Liver (tissue), 9 donors: ENCODE data around the gene TEX29. TPM values are rescaled to one million over a fixed set of nuclear protein-coding genes. Genes with fewer than 3 reads are reported as not detected.
A peak's percentile ranks its signal among the peaks of the same experiment; 100 is the strongest.

Experiments
- DNase-seq: peaks from one replicate; pipeline ENCODE4 v3.0.0-alpha.2; 2017; ENCODE audit warnings: low spot score
- H3K27ac ChIP-seq, 2 donors: one replicate each; pipeline ENCODE4 v1.7.0; 2013; ENCODE audit warnings: inconsistent platforms in 2 of 2, low read length in 2 of 2, control low read depth in 1 of 2, low read depth in 1 of 2, mild to moderate bottlenecking in 1 of 2
- H3K27me3 ChIP-seq, 4 donors: one replicate each; pipeline versions ENCODE4 v1.6.1 to v1.7.0; 2013; ENCODE audit warnings: low read length in 3 of 4, inconsistent platforms in 1 of 4, mild to moderate bottlenecking in 1 of 4, moderate library complexity in 1 of 4; ENCODE audit not compliant: control insufficient read depth in 4 of 4, insufficient read depth in 4 of 4
- H3K36me3 ChIP-seq, 4 donors: one replicate each; pipeline versions ENCODE4 v1.6.1 to v1.7.0; 2013; ENCODE audit warnings: low read length in 3 of 4, mild to moderate bottlenecking in 3 of 4, low read depth in 1 of 4, moderate library complexity in 1 of 4; ENCODE audit not compliant: control insufficient read depth in 4 of 4, insufficient read depth in 3 of 4
- H3K4me1 ChIP-seq, 4 donors: one replicate each; pipeline versions ENCODE4 v1.6.1 to v1.7.0; 2013; ENCODE audit warnings: low read length in 3 of 4, mild to moderate bottlenecking in 3 of 4, moderate library complexity in 1 of 4; ENCODE audit not compliant: control insufficient read depth in 4 of 4, insufficient read depth in 4 of 4
- H3K4me3 ChIP-seq, 3 donors: one replicate each; pipeline versions ENCODE4 v1.6.1 to v1.7.0; 2013; ENCODE audit warnings: low read length in 3 of 3, control low read depth in 1 of 3, low read depth in 1 of 3, mild to moderate bottlenecking in 1 of 3
- H3K9ac ChIP-seq, 2 donors: one replicate each; pipeline ENCODE4 v1.7.0; 2013; ENCODE audit warnings: low read length in 2 of 2, mild to moderate bottlenecking in 2 of 2, moderate library complexity in 2 of 2, control low read depth in 1 of 2, low read depth in 1 of 2
- H3K9me3 ChIP-seq, 4 donors: one replicate each; pipeline versions ENCODE4 v1.6.1 to v1.7.0; 2013; ENCODE audit warnings: low read length in 3 of 4; ENCODE audit not compliant: control insufficient read depth in 4 of 4
- ATF3 ChIP-seq: IDR thresholded peaks from 2 replicates; pipeline ENCODE4 v1.6.1; 2016; ENCODE audit warnings: antibody characterized with exemption
- CTCF ChIP-seq: fragments of 150-350 bp; IDR thresholded peaks from 2 replicates; pipeline ENCODE4 v1.5.1; 2017; ENCODE audit warnings: improper control_type of control experiment, low read depth, low read length; ENCODE audit not compliant: missing input control
- EGR1 ChIP-seq, 2 donors: IDR thresholded peaks; 2 replicates each; pipeline ENCODE4 v1.6.1; 2016 to 2018; ENCODE audit warnings: antibody characterized with exemption in 2 of 2, low read depth in 2 of 2
- FOXA2 ChIP-seq: IDR thresholded peaks from 2 replicates; pipeline ENCODE4 v1.6.1; 2016; ENCODE audit warnings: antibody characterized with exemption
- GABPA ChIP-seq, 2 donors: IDR thresholded peaks in 1 of 2; conservative IDR thresholded peaks in 1 of 2; 2 replicates each; pipeline ENCODE4 v1.6.1; 2016; ENCODE audit warnings: antibody characterized with exemption in 2 of 2, mild to moderate bottlenecking in 1 of 2, moderate library complexity in 1 of 2
- HNF4A ChIP-seq, 2 donors: conservative IDR thresholded peaks; 2 replicates each; pipeline ENCODE4 v1.6.1; 2016; ENCODE audit warnings: antibody characterized with exemption in 2 of 2, mild to moderate bottlenecking in 2 of 2
- HNF4G ChIP-seq: IDR thresholded peaks from 2 replicates; pipeline ENCODE4 v1.6.1; 2016; ENCODE audit warnings: antibody characterized with exemption
- JUND ChIP-seq, 2 donors: IDR thresholded peaks; 2 replicates each; pipeline ENCODE4 v1.6.1; 2016; ENCODE audit warnings: antibody characterized with exemption in 2 of 2
- MAX ChIP-seq: IDR thresholded peaks from 2 replicates; pipeline ENCODE4 v1.6.1; 2016; ENCODE audit warnings: antibody characterized with exemption
- NR2F2 ChIP-seq: IDR thresholded peaks from 2 replicates; pipeline ENCODE4 v1.6.1; 2016; ENCODE audit warnings: antibody characterized with exemption
- RAD21 ChIP-seq, 2 donors: IDR thresholded peaks; 2 replicates each; pipeline ENCODE4 v1.6.1; 2016; ENCODE audit warnings: antibody characterized with exemption in 2 of 2, mild to moderate bottlenecking in 2 of 2
- REST ChIP-seq: IDR thresholded peaks from 2 replicates; pipeline ENCODE4 v1.6.1; 2016; ENCODE audit warnings: antibody characterized with exemption, mild to moderate bottlenecking
- RXRA ChIP-seq, 2 donors: IDR thresholded peaks; 2 replicates each; pipeline ENCODE4 v1.6.1; 2017 to 2018; ENCODE audit warnings: antibody characterized with exemption in 2 of 2, mild to moderate bottlenecking in 1 of 2
- SP1 ChIP-seq: IDR thresholded peaks from 2 replicates; pipeline ENCODE4 v1.6.1; 2018; ENCODE audit warnings: antibody characterized with exemption, mild to moderate bottlenecking
- TAF1 ChIP-seq: conservative IDR thresholded peaks from 2 replicates; pipeline ENCODE4 v1.6.1; 2016; ENCODE audit warnings: antibody characterized with exemption, mild to moderate bottlenecking
- WGBS: extraction: QIAGEN DNeasy Blood & Tissue Kit; methylation state at CpG from one replicate; pipeline ENCODE4 v1.1.7; 2013; 5-methylcytosine and 5-hydroxymethylcytosine counted together
- polyA plus RNA-seq, 2 donors: library from polyadenylated mRNA; stranded (reverse) in 1 of 2; unstranded in 1 of 2; fragments of 200-250 nt in 1 of 2; fragments of >200 nt in 1 of 2; fragmentation: Nextera tagmentation in 1 of 2; extraction: Ambion mirVana in 1 of 2; gene quantifications; one replicate each; pipeline versions ENCODE4 v1.2.1 to v1.2.3, GENCODE V29; 2013 to 2015
- total RNA-seq, 2 donors: library from RNA; depleted of rRNA; stranded (reverse); fragments of >200 nt; gene quantifications; one replicate each; pipeline ENCODE4 v1.2.3, GENCODE V29; 2014
- donor health status: healthy.
- donor health status: healthy.
- donor health status: healthy.
- donor health status: healthy.
- donor health status: healthy.

The TEX29 gene
- total and polyA plus RNA-seq, 4 donors: 0.17 TPM; not detected in 3

- TF ChIP-seq REST (no peak), MAX (no peak), RXRA (IDR thresholded peaks at IDR 0.05) (no peak)
These were observed 67.6 kb downstream of the TEX29 start (continued) for GRCh38 chr13:111387945-111388600.

GRCh38 chr13:111388851-111389500, 68.5 kb downstream of the TEX29 start:
- H3K27me3 ChIP-seq: peaks cover 0 to 4% (median 2%) of the 10 kb centered on the region in 4 donors
- no peak overlapping the region for H3K9ac ChIP-seq
- H3K27ac ChIP-seq: no peak overlapping the region
- no peaks in the 10 kb centered on the region for H3K36me3 ChIP-seq
- whole genome bisulfite sequencing: 79% methylated on average over 19 of the region's 19 CpGs
- H3K9me3 ChIP-seq: no peaks in the 10 kb centered on the region
- H3K4me3 ChIP-seq: no peak overlapping the region
- peak; percentile 24 for DNase-seq
- H3K4me1 ChIP-seq: no peaks in the 10 kb centered on the region
- TF ChIP-seq ATF3 (no peak), SP1 (no peak), HNF4A (conservative IDR thresholded peaks at IDR 0.05) (no peak)

GRCh38 chr13:111389621-111390521, 69.4 kb downstream of the TEX29 start:
- H3K36me3 ChIP-seq: no peaks in the 10 kb centered on the region
- DNase-seq: peak; percentile 19
- H3K9ac ChIP-seq: no peak overlapping the region
- H3K9me3 ChIP-seq: no peaks in the 10 kb centered on the region
- no peak overlapping the region for H3K4me3 ChIP-seq
- H3K27ac ChIP-seq: no peak overlapping the region
- peaks cover 0 to 4% (median 0%) of the 10 kb centered on the region in 4 donors for H3K27me3 ChIP-seq
- WGBS: 76% methylated on average over 21 of the region's 21 CpGs
- no peaks in the 10 kb centered on the region for H3K4me1 ChIP-seq
- TF ChIP-seq HNF4G: no peak
- TF ChIP-seq RAD21 (IDR thresholded peaks at IDR 0.05): no peak
- TF ChIP-seq RXRA (IDR thresholded peaks at IDR 0.05): no peak
- no peak for TF ChIP-seq FOXA2
- TF ChIP-seq TAF1: no peak
- TF ChIP-seq GABPA (IDR thresholded peaks at IDR 0.05 in 1 of 2, conservative IDR thresholded peaks at IDR 0.05 in 1 of 2): no peak
- TF ChIP-seq CTCF: no peak
- TF ChIP-seq JUND (IDR thresholded peaks at IDR 0.05): no peak
- TF ChIP-seq EGR1 (IDR thresholded peaks at IDR 0.05; ENCODE audit: low read depth in 2 of 2): no peak
- TF ChIP-seq HNF4A (conservative IDR thresholded peaks at IDR 0.05): no peak
- TF ChIP-seq NR2F2: no peak
- TF ChIP-seq REST: no peak
- no peak for TF ChIP-seq SP1
